HG02623 (cell line): ENCODE results near the gene ELF1.
A peak's percentile ranks its signal among the peaks of the same experiment; 100 is the strongest.

ENCODE experiments used
- ATAC-seq: cut with Tn5 transposase; IDR thresholded peaks from one replicate; pipeline ENCODE4 v1.9.1; 2021; ENCODE audit warnings: moderate library complexity; ENCODE audit not compliant: unreplicated experiment

ELF1 gene

GRCh38 chr13:41007744-41008128 is 11.4 kb downstream of the ELF1 start:
- ATAC-seq: no peak

- no peak for ATAC-seq
Measured at GRCh38 chr13:41006978-41007743, 12.0 kb downstream of the ELF1 start.

- ATAC-seq: no peak
Measured at GRCh38 chr13:41006306-41006705, 12.8 kb downstream of the ELF1 start.

- ATAC-seq: no peak
Measured at GRCh38 chr13:41005704-41006103, 13.4 kb downstream of the ELF1 start.

- peak; percentile 65 for ATAC-seq
Measured at GRCh38 chr13:41004875-41005693, 14.0 kb downstream of the ELF1 start.

GRCh38 chr13:41002606-41003005 is 16.5 kb downstream of the ELF1 start:
- ATAC-seq: no peak

- no peak for ATAC-seq
Measured at GRCh38 chr13:41001695-41002094, 17.4 kb downstream of the ELF1 start.

GRCh38 chr13:40999416-40999815 is 19.7 kb downstream of the ELF1 start:
- no peak for ATAC-seq

GRCh38 chr13:40996426-40997092 is 22.6 kb downstream of the ELF1 start:
- ATAC-seq: no peak

GRCh38 chr13:40995997-40996396 is 23.1 kb downstream of the ELF1 start:
- no peak for ATAC-seq

- peak; percentile 72 for ATAC-seq
Measured at GRCh38 chr13:40994581-40995230, 24.4 kb downstream of the ELF1 start.

GRCh38 chr13:40993987-40994386 is 25.1 kb downstream of the ELF1 start:
- ATAC-seq: no peak

GRCh38 chr13:40992678-40993518 is 26.2 kb downstream of the ELF1 start:
- no peak for ATAC-seq

GRCh38 chr13:40987606-40988280 is 31.4 kb downstream of the ELF1 start:
- no peak for ATAC-seq

- no peak for ATAC-seq
Measured at GRCh38 chr13:40986101-40986856, 32.8 kb downstream of the ELF1 start.

GRCh38 chr13:40985381-40986100 is 33.6 kb downstream of the ELF1 start:
- ATAC-seq: no peak

GRCh38 chr13:40984668-40985366 is 34.3 kb downstream of the ELF1 start:
- ATAC-seq: peak; percentile 40
